GM19025 (cell line): ENCODE results near the gene CLSTN2.

Experiments used
- ATAC-seq: cut with Tn5 transposase; IDR thresholded peaks from one replicate; pipeline ENCODE4 v1.9.1; 2021; ENCODE audit warnings: mild to moderate bottlenecking, low read depth, moderate library complexity; ENCODE audit not compliant: unreplicated experiment

The CLSTN2 gene

DNA sequence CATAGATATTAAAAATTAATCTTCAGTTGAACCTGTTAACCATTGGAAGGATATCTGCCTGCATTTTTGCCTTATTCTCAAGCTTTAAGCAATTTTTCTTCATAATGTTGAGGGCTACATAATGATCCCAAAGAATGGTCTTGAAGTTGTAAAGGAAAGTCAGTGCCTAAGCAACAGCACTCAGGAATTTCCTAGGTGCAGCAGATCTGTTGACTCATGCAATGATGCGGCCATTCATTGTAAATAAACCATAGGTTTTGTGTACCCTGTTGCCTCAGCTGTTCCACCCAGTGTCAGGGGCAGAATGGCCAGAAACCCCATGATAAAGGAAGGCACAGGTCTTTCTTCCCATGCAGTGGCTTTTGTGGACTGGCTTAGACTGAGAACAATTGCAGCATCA is 664.5 kb downstream of the CLSTN2 start:
- no peak for ATAC-seq

- no peak for ATAC-seq
Observed at GRCh38 chr3:140601881-140602280, 666.9 kb downstream of the CLSTN2 start.

- ATAC-seq: no peak
Observed at GRCh38 chr3:140602781-140603180, 667.8 kb downstream of the CLSTN2 start.

- ATAC-seq: no peak
Observed at GRCh38 chr3:140603766-140604165, 668.8 kb downstream of the CLSTN2 start.

GRCh38 chr3:140610544-140610943 is 675.6 kb downstream of the CLSTN2 start:
- no peak for ATAC-seq

DNA sequence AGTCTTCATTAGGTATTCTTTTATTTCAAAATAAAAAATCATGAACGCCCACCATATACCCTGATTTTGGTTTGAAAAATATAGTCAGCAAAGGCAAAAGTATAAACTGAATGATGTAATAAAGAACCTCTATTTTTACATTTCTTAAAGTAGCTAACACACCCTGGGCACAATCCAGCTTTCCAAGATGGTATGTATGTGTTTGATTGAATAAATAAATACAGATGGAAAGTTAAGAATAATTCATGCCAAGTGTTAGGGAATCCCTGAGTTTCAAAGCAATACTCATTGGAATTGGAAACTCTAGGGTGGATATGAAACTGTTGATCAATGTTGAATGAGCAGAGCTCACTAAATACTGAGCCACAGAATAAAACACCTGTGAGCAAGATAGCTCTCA is 679.0 kb downstream of the CLSTN2 start:
- no peak for ATAC-seq

GRCh38 chr3:140617135-140617534 is 682.1 kb downstream of the CLSTN2 start:
- ATAC-seq: no peak

- no peak for ATAC-seq
Observed at GRCh38 chr3:140626856-140627255, 691.9 kb downstream of the CLSTN2 start.
